ENCODE data around the gene POM121. TPM values are rescaled to one million over a fixed set of nuclear protein-coding genes. Genes with fewer than 3 reads are reported as not detected.
"Not testable (repeated sequence)": the region's sequence is repeated elsewhere in the genome, so short reads cannot be mapped to it uniquely, and the experiment has no call there.

The POM121 gene
- total RNA-seq, 1 experiment from 2014 or later, result 11.3 TPM

- not testable (repeated sequence) for H3K27me3 ChIP-seq (ENCODE audit: control insufficient read depth, insufficient read depth, low read length); H3K36me3 ChIP-seq (replicated peaks; ENCODE audit: control insufficient read depth, insufficient read depth, low read length); H3K4me3 ChIP-seq (ENCODE audit: insufficient read depth, low read depth, low read length); DNase-seq
Measured at GRCh38 chr7:72997887-72998468, 73.1 kb downstream of the POM121 start.

Other genes starting within 250 kb of the POM121 start
- gene TYW1B, start 96.9 kb upstream of the POM121 start, total RNA-seq (2014; rRNA removed; shearing (Covaris generic)), result 0.62 and 1.1 TPM in 2 replicates
- gene TRIM74, start 44.4 kb downstream of the POM121 start, total RNA-seq (2014; rRNA removed; shearing (Covaris generic)), result not detected in 2 replicates
- not detected in 2 replicates for gene SPDYE8, start 104.7 kb downstream of the POM121 start, total RNA-seq (2014; rRNA removed; shearing (Covaris generic))
- not detected in 2 replicates for gene SPDYE11, start 132.8 kb downstream of the POM121 start, total RNA-seq (2014; rRNA removed; shearing (Covaris generic))
- gene SPDYE9, start 160.9 kb downstream of the POM121 start, total RNA-seq (2014; rRNA removed; shearing (Covaris generic)), result not detected in 2 replicates